Endothelial cell (in vitro differentiated cells): ENCODE measurements around the gene FCSK. TPM values are rescaled to one million over a fixed set of nuclear protein-coding genes. Genes with fewer than 3 reads are reported as not detected.

Experiments used
- DNase-seq: peaks from one replicate; pipeline ENCODE4 v3.0.0; 2021; ENCODE audit warnings: low spot score
- H3K27ac Mint-ChIP-seq: one replicate; pipeline ENCODE4 v1.8.0; 2021; ENCODE audit warnings: mixed read lengths, inconsistent platforms; ENCODE audit not compliant: unreplicated experiment
- H3K27me3 Mint-ChIP-seq: one replicate; pipeline ENCODE4 v1.8.0; 2021; ENCODE audit warnings: mild to moderate bottlenecking, moderate library complexity, mixed read lengths, inconsistent platforms; ENCODE audit not compliant: unreplicated experiment
- H3K36me3 Mint-ChIP-seq: one replicate; pipeline ENCODE4 v1.8.0; 2021; ENCODE audit warnings: mild to moderate bottlenecking, low read depth, mixed read lengths, inconsistent platforms; ENCODE audit not compliant: unreplicated experiment
- H3K4me1 Mint-ChIP-seq: one replicate; pipeline ENCODE4 v1.8.0; 2021; ENCODE audit warnings: mild to moderate bottlenecking, mixed read lengths, inconsistent platforms; ENCODE audit not compliant: unreplicated experiment
- H3K4me3 Mint-ChIP-seq: one replicate; pipeline ENCODE4 v1.8.0; 2021; ENCODE audit warnings: mild to moderate bottlenecking, mixed read lengths, inconsistent platforms; ENCODE audit not compliant: unreplicated experiment
- H3K9me3 Mint-ChIP-seq: one replicate; pipeline ENCODE4 v1.8.0; 2021; ENCODE audit warnings: mixed read lengths, inconsistent platforms; ENCODE audit not compliant: unreplicated experiment
- CTCF ChIP-seq: fragments of 200-600 bp; sonication (generic); IDR thresholded peaks from one replicate; pipeline ENCODE4 v1.5.0; 2021; ENCODE audit warnings: antibody characterized with exemption; ENCODE audit not compliant: unreplicated experiment
- total RNA-seq: library from RNA; stranded (reverse); fragmentation: NEBNext Ultra II Directional; extraction: Animal tissue kit (Norgen Biotek cat#: 25700); gene quantifications from one replicate; pipeline ENCODE4 v1.2.1, GENCODE V29; 2021; ENCODE audit not compliant: unreplicated experiment

FCSK gene
- total RNA-seq, 1 donor from 2014 or later = 14.7 TPM

GRCh38 chr16:70427786-70428177 is 26.6 kb upstream of the FCSK start:
- Mint-ChIP-seq H3K4me3 (peak overlapping the region; percentile 76), H3K27ac (peak overlapping the region; percentile 96), H3K4me1 (peaks cover 59% of the 10 kb centered on the region), H3K9me3 (no peaks in the 10 kb centered on the region), H3K27me3 (peaks cover 13% of the 10 kb centered on the region), H3K36me3 (peaks cover 12% of the 10 kb centered on the region)
- no peak for TF ChIP-seq CTCF
- DNase-seq = no peak

DNA sequence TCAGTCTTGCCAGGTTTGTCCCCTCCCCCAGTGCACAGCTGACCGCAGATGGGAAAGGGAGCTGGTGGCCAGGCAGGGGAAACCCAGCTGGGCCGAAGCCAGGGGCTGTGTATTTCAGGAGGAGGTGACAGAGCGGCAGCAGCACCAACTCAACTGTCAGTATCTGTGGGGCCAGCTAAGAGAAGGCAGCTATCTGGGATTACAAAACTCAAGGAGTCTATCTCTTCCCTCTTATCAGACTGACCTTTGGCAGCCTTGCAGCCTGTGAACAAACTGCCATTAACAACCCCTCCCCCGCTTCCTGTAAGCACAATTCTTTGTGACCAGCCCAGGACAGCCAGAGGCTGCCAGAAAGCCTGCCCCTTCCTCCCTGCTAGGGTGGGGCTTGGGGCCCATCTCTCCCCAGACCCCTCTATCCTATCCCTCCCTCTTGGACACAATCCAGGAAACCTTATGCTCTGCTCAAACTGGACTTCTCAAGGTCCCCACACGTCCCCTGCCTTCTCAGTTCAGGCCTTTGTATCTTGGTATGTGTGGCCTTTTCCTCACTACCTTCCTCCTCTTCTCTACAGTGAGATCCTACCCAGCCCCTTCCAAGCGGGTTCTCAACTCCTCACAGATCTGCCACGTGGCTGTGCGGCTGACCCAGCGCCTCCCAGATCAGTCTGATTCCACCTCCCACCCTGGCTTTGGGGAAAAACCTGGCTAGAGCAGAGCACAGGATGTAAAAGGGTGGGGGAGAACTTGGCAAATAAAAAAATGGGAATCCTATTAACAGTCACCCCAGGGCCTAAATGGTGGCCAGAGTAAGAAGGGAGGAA is 26.0 kb upstream of the FCSK start:
- TF ChIP-seq CTCF = no peak
- H3K27ac Mint-ChIP-seq = peak overlapping the region; percentile 96
- H3K9me3 Mint-ChIP-seq = no peaks in the 10 kb centered on the region
- H3K36me3 Mint-ChIP-seq = peaks cover 12% of the 10 kb centered on the region
- peak; percentile 70 for DNase-seq
- peaks cover 61% of the 10 kb centered on the region for H3K4me1 Mint-ChIP-seq
- peaks cover 12% of the 10 kb centered on the region for H3K27me3 Mint-ChIP-seq
- H3K4me3 Mint-ChIP-seq = peak overlapping the region; percentile 74

DNA sequence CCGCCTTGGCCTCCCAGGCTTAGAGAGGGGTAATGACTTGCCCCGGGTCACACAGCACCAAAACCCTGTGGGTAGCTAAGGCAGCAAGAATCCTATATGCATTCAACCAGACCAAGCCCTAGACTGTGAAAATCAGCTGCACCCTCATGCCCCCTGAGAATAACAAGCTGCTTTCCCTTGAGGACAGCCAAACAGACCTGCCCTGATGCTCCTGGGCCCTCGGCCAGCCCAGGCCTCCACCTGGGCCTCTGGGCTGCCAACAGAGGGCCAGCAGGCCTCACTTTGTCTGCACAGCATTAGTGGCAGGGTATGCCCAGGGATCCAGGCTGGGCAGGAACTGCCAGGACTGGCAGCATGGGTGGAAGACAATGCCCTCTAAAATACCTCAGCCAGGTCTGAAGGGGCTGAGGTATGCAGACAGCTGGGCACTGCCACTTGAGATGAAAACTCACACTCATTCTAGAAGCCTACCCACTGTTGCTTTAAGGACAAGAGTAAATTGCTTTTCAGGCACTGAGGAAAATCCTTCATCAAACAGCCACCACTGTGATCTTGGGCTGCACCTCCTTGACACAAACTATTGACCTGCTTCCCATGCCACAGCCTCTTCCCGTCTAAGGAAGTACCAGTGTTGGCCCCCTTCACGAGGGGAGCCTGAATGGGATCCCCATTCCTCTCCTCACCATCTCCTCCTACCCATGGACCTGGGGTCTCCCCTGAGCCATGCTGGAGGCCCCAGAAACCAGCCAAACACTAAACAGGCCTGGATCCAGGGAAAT is 24.3 kb upstream of the FCSK start:
- peak overlapping the region; percentile 95 for H3K27ac Mint-ChIP-seq
- H3K36me3 Mint-ChIP-seq = peaks cover 12% of the 10 kb centered on the region
- peak overlapping the region; percentile 56 for H3K4me3 Mint-ChIP-seq
- peaks cover 69% of the 10 kb centered on the region for H3K4me1 Mint-ChIP-seq
- no peak for TF ChIP-seq CTCF
- DNase-seq = no peak
- no peaks in the 10 kb centered on the region for H3K9me3 Mint-ChIP-seq
- peaks cover 13% of the 10 kb centered on the region for H3K27me3 Mint-ChIP-seq

- H3K27ac Mint-ChIP-seq = peak overlapping the region; percentile 95
- peaks cover 64% of the 10 kb centered on the region for H3K4me1 Mint-ChIP-seq
- H3K4me3 Mint-ChIP-seq = peak overlapping the region; percentile 63
- DNase-seq = peak; percentile 31
- H3K9me3 Mint-ChIP-seq = no peaks in the 10 kb centered on the region
- TF ChIP-seq CTCF = no peak
- peaks cover 13% of the 10 kb centered on the region for H3K27me3 Mint-ChIP-seq
- peaks cover 12% of the 10 kb centered on the region for H3K36me3 Mint-ChIP-seq
These were observed 23.5 kb upstream of the FCSK start for GRCh38 chr16:70430667-70431536.
